Panc1 (cell line): Measurements from ENCODE around the gene DCC. TPM values are rescaled to one million over a fixed set of nuclear protein-coding genes. Genes with fewer than 3 reads are reported as not detected.

ENCODE experiments used
- ATAC-seq: fragments of 200-7000 bp; cut with Tn5 transposase; 2 replicates; pipeline ENCODE4 v1.9.1; 2020; ENCODE audit warnings: mild to moderate bottlenecking, moderate library complexity
- BruUV-seq: library from RNA; stranded (reverse); fragments of 400-500 nt; replicated peaks from 2 replicates; lab custom pipeline; 2021; lab: Mats Ljungman, UMichigan
- CTCF ChIA-PET: fragments of 300-600 bp; sonication (Branson Sonifier 250); formaldehyde crosslinking; loops from one replicate; lab custom pipeline; 2022; ENCODE audit warnings: antibody characterized with exemption; lab: Charles Lee
- POLR2A ChIA-PET: fragments of 300-600 bp; sonication (Branson Sonifier 250); formaldehyde crosslinking; loops from one replicate; lab custom pipeline; 2022; ENCODE audit warnings: antibody characterized with exemption; lab: Charles Lee
- DNase-seq: peaks from one replicate; pipeline ENCODE4 v3.0.0-alpha.2; 2010; ENCODE audit warnings: low read depth, low spot score
- H3K27ac ChIP-seq: 2 replicates; pipeline ENCODE4 v1.5.1; 2011; ENCODE audit warnings: mild to moderate bottlenecking, low read length, inconsistent platforms
- H3K27me3 ChIP-seq: fragments of 200-500 bp; sonication (Bioruptor generic); 2 replicates; pipeline ENCODE4 v1.6.0; 2014; ENCODE audit warnings: low read length, inconsistent platforms; ENCODE audit not compliant: control insufficient read depth, insufficient read depth
- H3K36me3 ChIP-seq: fragments of 200-500 bp; sonication (Bioruptor generic); 2 replicates; pipeline ENCODE4 v1.5.1; 2014; ENCODE audit warnings: inconsistent platforms, mild to moderate bottlenecking, low read length, moderate library complexity; ENCODE audit not compliant: control insufficient read depth, insufficient read depth
- H3K4me1 ChIP-seq: 2 replicates; pipeline ENCODE4 v1.5.1; 2011; ENCODE audit warnings: inconsistent platforms, mild to moderate bottlenecking, low read length, moderate library complexity; ENCODE audit not compliant: control insufficient read depth, insufficient read depth
- H3K4me3 ChIP-seq, 2 experiments: 2 replicates each; pipeline ENCODE4 v1.5.1; 2011 to 2012; ENCODE audit warnings: low read depth in 2 of 2, low read length in 2 of 2, mild to moderate bottlenecking in 2 of 2, inconsistent platforms in 1 of 2, moderate library complexity in 1 of 2
- H3K9me3 ChIP-seq: fragments of 200-500 bp; sonication (Bioruptor generic); 2 replicates; pipeline ENCODE4 v1.5.1; 2014; ENCODE audit warnings: low read depth, mild to moderate bottlenecking, inconsistent platforms, low read length, moderate library complexity; ENCODE audit not compliant: control insufficient read depth, insufficient read depth
- CTCF ChIP-seq: fragments of 450-650 bp; IDR thresholded peaks from 2 replicates; pipeline ENCODE4 v1.5.1; 2017; ENCODE audit warnings: mild to moderate bottlenecking
- POLR2AphosphoS5 ChIP-seq: IDR thresholded peaks from 2 replicates; pipeline ENCODE4 v1.6.1; 2012; ENCODE audit warnings: mild to moderate bottlenecking, low read depth, low read length, moderate library complexity
- SIN3A ChIP-seq: IDR thresholded peaks from 2 replicates; pipeline ENCODE4 v1.6.1; 2012; ENCODE audit warnings: low read depth, mild to moderate bottlenecking, low read length, moderate library complexity, borderline replicate concordance; ENCODE audit not compliant: insufficient read depth
- TCF7L2 ChIP-seq: IDR thresholded peaks from 2 replicates; pipeline ENCODE4 v1.6.1; 2011; ENCODE audit warnings: mild to moderate bottlenecking, low read depth, low read length, inconsistent platforms
- in situ Hi-C: cut with HindIII; loops from 2 replicates; pipeline ENCODE4 v1.10.0; 2016; ENCODE audit warnings: low sequenced_read_pairs, low pct_unique_long_range_greater_than_20kb
- intact Hi-C: fragments of 100-400 bp; cut with micrococcal nuclease; formaldehyde crosslinking; loops from one replicate; pipeline ENCODE4 v1.10.0; 2022; ENCODE audit not compliant: unreplicated experiment
- total RNA-seq: library from RNA; stranded (reverse); gene quantifications from one replicate; pipeline ENCODE4 v1.2.1, GENCODE V29; 2021; ENCODE audit not compliant: unreplicated experiment
- TF ChIP-seq, protein P1 (sequence below), 2 experiments: IDR thresholded peaks; 2 replicates each; pipeline ENCODE4 v1.6.1; 2011 to 2012; ENCODE audit warnings: low read depth in 2 of 2, control low read depth in 1 of 2, low read length in 1 of 2, mild to moderate bottlenecking in 1 of 2, moderate library complexity in 1 of 2; ENCODE audit not compliant: insufficient read depth in 1 of 2

The DCC gene
- total RNA-seq, 1 experiment from 2014 or later, result not detected

- in situ Hi-C loops (no loop called here), intact Hi-C loops (no loop called here)
- ATAC-seq, result no peak
- no peak overlapping the region for H3K4me3 ChIP-seq
- H3K36me3 ChIP-seq, result no peaks in the 10 kb centered on the region
- no peak overlapping the region for H3K27ac ChIP-seq
- no peaks in the 10 kb centered on the region for H3K9me3 ChIP-seq
- ChIA-PET CTCF (no interaction called here), POLR2A (no interaction called here)
- TF ChIP-seq, protein P1, sequence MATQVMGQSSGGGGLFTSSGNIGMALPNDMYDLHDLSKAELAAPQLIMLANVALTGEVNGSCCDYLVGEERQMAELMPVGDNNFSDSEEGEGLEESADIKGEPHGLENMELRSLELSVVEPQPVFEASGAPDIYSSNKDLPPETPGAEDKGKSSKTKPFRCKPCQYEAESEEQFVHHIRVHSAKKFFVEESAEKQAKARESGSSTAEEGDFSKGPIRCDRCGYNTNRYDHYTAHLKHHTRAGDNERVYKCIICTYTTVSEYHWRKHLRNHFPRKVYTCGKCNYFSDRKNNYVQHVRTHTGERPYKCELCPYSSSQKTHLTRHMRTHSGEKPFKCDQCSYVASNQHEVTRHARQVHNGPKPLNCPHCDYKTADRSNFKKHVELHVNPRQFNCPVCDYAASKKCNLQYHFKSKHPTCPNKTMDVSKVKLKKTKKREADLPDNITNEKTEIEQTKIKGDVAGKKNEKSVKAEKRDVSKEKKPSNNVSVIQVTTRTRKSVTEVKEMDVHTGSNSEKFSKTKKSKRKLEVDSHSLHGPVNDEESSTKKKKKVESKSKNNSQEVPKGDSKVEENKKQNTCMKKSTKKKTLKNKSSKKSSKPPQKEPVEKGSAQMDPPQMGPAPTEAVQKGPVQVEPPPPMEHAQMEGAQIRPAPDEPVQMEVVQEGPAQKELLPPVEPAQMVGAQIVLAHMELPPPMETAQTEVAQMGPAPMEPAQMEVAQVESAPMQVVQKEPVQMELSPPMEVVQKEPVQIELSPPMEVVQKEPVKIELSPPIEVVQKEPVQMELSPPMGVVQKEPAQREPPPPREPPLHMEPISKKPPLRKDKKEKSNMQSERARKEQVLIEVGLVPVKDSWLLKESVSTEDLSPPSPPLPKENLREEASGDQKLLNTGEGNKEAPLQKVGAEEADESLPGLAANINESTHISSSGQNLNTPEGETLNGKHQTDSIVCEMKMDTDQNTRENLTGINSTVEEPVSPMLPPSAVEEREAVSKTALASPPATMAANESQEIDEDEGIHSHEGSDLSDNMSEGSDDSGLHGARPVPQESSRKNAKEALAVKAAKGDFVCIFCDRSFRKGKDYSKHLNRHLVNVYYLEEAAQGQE (IDR thresholded peaks at IDR 0.05; ENCODE audit: insufficient read depth in 1 of 2, low read depth in 2 of 2, low read length in 1 of 2), result no peak
- no peak for TF ChIP-seq CTCF
- TF ChIP-seq SIN3A, result no peak
- TF ChIP-seq POLR2AphosphoS5, result no peak
- no peak for TF ChIP-seq TCF7L2
- DNase-seq, result no peak
- no TSS peak for BruUV-seq
- H3K4me1 ChIP-seq, result no peaks in the 10 kb centered on the region
- no peaks in the 10 kb centered on the region for H3K27me3 ChIP-seq
Measured at GRCh38 chr18:52409727-52410126, 69.7 kb downstream of the DCC start.

- no peak for TF ChIP-seq TCF7L2
- no peak for TF ChIP-seq POLR2AphosphoS5
- TF ChIP-seq, protein P1 (IDR thresholded peaks at IDR 0.05; ENCODE audit: insufficient read depth in 1 of 2, low read depth in 2 of 2, low read length in 1 of 2), result no peak
- no peak for TF ChIP-seq CTCF
- no peak for TF ChIP-seq SIN3A
- H3K36me3 ChIP-seq, result no peaks in the 10 kb centered on the region
- H3K27me3 ChIP-seq, result no peaks in the 10 kb centered on the region
- no peak overlapping the region for H3K4me3 ChIP-seq
- no peak for ATAC-seq
- POLR2A ChIA-PET, result no interaction called here
- in situ Hi-C loops, result no loop called here
- DNase-seq, result no peak
- H3K27ac ChIP-seq, result no peak overlapping the region
- H3K4me1 ChIP-seq, result no peaks in the 10 kb centered on the region
- CTCF ChIA-PET, result no interaction called here
- no peaks in the 10 kb centered on the region for H3K9me3 ChIP-seq
- intact Hi-C loops, result no loop called here
- BruUV-seq, result no TSS peak
Measured at GRCh38 chr18:52415131-52415530, 75.1 kb downstream of the DCC start.
